GM12873 (cell line): ENCODE measurements around the gene UQCC2.

ENCODE experiments used
- TF ChIP-seq, protein P1 (sequence below): IDR thresholded peaks from 2 replicates; pipeline ENCODE4 v1.5.1; 2012; ENCODE audit warnings: low read depth, mild to moderate bottlenecking, moderate library complexity, low read length, control low read depth; ENCODE audit not compliant: insufficient read depth; ENCODE audit errors: missing control alignments

UQCC2 gene

DNA sequence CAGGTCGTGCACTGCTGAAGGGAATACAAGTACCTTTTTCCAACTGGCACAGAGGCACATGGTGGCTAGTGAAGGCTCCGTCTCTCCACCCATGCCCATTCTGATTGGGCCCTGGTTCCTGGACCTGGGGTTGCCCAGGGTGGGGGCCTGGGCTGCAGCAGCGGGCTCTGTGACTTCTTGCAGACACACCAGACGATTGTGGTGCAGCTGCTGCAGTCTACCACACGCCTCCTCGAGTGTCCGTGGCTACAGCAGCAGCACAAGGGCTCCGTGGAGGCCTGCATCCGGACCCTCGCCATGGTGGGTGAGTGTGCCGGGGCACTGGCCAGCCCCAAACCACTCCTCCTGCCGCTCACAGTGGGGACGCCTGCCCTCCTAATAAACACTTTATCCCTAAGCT, 29.2 kb downstream of the UQCC2 start:
- TF ChIP-seq, protein P1, sequence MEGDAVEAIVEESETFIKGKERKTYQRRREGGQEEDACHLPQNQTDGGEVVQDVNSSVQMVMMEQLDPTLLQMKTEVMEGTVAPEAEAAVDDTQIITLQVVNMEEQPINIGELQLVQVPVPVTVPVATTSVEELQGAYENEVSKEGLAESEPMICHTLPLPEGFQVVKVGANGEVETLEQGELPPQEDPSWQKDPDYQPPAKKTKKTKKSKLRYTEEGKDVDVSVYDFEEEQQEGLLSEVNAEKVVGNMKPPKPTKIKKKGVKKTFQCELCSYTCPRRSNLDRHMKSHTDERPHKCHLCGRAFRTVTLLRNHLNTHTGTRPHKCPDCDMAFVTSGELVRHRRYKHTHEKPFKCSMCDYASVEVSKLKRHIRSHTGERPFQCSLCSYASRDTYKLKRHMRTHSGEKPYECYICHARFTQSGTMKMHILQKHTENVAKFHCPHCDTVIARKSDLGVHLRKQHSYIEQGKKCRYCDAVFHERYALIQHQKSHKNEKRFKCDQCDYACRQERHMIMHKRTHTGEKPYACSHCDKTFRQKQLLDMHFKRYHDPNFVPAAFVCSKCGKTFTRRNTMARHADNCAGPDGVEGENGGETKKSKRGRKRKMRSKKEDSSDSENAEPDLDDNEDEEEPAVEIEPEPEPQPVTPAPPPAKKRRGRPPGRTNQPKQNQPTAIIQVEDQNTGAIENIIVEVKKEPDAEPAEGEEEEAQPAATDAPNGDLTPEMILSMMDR = no peak

DNA sequence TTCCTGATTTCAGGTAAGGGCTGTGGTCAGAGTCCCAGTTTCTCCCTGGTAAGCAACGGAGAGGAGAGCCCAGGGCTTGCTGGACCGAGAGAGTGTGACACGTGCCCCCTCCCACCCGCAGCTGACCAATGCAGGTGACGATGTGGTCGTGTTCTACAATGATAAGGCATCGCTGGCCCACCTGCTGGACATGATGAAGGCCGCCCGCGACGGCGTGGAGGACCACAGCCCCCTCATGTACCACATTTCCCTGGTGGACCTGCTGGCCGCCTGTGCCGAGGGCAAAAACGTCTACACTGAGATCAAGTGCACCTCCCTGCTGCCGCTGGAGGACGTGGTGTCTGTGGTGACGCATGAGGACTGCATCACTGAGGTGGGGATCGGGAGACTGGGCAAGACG, 31.7 kb downstream of the UQCC2 start:
- TF ChIP-seq, protein P1 = no peak

DNA sequence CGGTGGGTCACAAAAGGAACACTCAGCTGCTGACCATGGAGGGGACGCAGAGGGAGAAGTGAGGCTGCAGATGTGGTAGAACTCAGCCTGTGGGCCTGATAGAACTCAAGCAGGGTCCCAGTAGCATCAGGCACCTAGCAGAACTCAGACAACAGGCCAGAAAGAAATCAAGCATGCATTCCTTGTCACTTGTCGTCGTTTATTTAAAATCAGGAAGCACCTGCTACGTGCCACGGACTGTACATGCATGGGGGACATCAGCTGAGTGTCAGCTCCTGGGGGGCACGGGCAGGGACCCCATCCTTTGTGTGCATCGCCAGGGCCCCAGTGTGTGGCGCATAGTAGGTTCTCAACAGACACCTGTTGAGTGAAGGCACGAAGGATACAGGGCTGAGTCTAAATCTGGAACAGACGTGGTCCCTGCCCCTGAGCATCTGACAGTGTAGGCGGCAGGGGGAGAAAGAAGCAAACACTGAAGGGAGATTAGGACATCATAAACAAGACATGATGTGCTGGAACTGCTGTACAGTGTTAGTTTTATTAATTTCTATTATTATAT, 32.5 kb downstream of the UQCC2 start:
- TF ChIP-seq, protein P1 = no peak

DNA sequence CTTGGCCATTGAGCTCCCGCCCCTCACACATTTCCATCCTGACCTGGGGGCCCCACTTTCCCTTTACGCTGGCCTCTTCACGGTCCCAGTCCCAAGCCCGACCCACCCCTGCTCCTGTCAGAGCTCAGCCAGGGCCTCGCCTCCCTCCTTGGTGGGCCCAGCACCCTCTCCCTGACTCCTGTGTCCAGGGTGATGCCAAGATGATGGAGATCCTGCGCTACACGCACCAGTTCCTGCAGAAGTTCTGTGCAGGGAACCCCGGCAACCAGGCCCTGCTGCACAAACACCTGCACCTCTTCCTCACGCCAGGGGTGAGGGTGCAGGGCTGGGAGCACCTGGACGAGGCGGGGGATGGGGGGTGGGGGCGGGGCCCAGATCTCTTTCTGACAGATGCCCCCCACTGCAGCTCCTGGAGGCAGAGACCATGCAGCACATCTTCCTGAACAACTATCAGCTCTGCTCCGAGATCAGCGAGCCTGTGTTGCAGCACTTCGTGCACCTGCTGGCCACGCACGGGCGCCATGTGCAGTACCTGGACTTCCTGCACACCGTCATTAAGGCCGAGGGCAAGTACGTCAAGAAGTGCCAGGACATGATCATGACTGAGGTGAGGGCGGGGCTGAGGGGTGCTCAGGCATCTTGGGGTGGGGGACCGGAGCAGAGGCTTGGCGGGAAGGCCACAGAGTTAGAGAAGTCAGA, 33.1 kb downstream of the UQCC2 start:
- TF ChIP-seq, protein P1 = no peak

DNA sequence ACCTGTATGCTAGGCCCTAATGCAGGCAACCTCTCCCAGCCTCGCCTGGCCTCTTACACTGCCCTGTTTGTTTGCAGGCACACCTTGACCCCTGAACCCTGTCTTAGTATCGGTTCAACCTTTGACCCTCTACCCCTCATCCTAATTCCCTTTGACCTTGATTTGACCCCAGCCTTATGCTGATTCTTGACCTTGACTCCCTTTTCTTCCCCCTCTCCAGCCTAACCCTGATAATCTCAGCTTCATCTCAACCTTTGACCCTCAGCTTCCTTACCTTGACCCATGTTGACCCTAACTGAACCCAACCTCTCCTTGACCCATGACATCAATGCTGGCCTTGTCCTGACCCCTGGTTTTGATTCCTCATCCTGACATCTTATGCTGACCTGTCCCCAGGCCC, 33.8 kb downstream of the UQCC2 start:
- TF ChIP-seq, protein P1 = no peak

DNA sequence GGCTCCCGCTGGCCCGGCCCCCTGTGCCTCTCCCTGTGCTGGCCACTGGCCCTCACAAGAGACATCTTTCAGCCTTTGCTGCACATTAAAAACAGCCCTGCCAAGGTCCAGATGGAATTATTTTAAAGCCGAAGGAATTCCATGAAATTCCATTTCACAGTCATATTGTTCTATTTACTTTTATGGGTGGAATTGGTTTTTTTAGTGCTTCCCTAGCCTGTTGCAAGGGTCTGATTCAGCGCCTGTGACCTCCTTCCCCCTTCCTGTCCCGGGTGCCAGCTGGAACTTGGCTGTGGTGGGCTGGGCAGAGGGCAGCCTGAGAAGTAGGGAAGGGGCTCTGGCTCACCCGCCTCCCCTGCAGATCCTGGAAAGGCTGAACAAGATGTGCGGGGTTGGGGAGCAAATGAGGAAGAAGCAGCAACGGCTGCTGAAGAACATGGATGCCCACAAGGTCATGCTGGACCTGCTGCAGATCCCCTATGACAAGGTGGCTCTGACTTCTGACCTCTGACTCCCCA, 34.3 kb downstream of the UQCC2 start:
- TF ChIP-seq, protein P1 = no peak

- TF ChIP-seq, protein P1 = no peak
These were observed 34.9 kb downstream of the UQCC2 start for GRCh38 chr6:33676416-33677142.
